DMS114 treated with DMSO at 0.1 percent for 48 hours (cell line): Measurements from ENCODE around the gene LILRA5.
"Not testable (repeated sequence)": the region's sequence is repeated elsewhere in the genome, so short reads cannot be mapped to it uniquely, and the experiment has no call there.

Experiments used
- DNase-seq: peaks from one replicate; lab custom pipeline; 2025; ENCODE audit not compliant: unreplicated experiment; lab: John Stamatoyannopoulos, UW

LILRA5 gene

DNA sequence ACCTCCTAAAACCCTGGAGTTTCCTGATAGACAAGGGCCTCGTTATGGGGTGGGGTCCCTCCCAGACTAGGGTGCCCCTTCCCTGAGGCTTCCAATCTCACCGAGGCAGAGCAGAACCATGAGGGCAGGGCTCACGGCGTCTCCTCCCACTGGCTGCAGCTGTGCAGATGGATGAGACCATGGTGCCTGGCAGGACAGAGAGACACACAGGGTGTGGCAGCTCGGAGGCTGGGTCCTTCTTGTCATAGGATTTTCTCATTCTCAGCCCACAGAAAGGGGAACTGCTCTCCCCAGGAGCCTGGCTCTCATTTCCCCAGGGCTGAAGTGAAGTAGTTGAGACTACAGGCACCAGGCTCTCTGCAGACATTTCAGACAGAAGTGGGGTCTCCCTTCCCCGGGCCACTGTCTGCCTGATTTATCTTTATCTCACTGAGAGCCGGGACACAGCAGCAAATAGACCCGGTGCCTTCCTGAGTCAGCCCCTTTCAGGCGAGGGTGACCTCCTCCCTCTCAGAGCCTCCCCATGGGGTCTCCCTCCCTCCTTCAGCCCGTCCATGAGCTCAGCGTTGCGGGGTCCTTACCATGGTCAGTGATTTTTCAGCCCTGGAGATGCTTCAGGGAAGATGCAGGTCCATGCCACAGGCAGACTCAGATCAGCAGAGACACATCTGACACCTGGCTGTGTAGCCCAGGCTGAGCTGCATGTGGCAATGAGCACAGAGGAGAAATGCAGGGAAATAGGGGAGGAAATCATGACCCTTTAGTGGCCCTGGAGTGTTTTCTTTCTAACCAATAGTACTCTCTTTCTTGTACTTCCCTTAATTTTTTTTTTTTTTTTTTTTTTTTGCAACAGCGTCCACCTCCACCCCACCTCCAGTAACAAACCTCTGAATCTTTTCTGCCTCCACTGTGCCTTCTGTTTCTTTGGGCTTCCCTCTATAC, at the start of gene LILRA5:
TSS of gene LILRA5 (minus strand) at position 731 of the 942 bp plus-strand sequence. CDS start at position 584, 147 bp downstream.
- no peak for DNase-seq

DNA sequence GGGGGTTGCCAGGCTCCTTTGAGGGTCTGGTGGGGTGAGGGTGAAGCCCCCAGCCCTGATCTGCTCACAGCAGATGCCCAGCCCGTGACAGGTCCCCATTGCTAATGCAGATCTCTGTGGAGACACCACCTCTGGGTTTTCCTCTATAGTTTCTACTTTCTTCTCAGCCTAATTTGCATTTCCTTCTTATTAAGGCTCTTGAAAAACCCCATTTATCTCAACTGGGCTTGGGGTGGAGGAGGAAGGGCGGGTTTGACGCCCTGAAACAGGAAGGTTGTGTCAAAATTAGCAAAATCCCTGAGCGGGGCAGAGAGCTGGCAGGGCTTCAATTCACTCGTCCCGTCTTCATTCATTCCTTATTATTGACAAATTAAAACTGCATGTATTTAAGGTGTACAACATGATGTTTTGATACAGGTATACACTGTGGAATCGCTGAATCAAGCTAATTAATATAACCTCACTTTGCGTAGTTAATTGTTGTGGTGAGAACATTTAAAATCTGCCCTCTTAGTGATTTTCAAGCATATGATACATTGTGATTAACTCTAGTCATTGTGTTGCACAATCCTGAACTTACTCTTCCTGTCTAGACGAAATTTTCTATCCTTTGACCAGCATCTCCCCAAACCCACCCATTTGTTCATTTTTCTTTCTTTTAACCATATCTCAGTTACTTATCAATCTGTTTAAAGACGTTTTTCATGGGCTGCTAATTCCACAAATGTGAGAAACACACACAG, 48.9 kb upstream of the LILRA5 start:
- not testable (repeated sequence) for DNase-seq

DNA sequence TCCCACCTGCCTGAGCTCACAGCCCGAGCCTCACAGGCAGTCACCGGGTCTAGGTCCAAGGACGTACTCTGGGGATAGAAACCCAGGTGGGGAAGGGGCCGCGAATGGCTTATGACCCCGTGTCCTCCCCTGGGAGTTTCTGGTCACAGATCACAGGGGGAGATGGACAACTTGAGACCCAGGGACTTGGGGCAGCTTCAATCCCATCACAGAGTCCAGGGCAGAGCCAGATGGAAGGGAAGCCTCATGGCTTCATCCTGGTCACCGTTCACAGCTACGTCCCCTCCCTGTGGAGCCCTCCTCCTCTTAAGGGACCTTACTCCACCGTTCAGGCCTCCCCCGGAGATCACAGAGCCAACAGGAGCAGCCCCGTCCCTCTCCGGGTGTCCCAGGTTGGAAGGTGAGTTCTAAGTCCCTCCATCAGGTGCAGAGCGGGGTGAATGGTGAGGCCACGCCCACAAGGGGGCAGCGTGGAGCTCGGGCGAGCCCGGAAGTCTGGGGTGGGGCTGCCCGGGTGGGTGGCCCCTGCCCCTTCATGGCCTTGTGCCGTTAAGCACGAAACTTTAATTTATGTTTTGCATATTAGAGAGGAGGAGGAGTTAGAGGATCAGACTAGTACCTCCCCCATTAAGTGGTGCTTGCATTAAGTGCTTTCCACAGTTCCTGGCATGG, 46.3 kb upstream of the LILRA5 start:
- not testable (repeated sequence) for DNase-seq

DNA sequence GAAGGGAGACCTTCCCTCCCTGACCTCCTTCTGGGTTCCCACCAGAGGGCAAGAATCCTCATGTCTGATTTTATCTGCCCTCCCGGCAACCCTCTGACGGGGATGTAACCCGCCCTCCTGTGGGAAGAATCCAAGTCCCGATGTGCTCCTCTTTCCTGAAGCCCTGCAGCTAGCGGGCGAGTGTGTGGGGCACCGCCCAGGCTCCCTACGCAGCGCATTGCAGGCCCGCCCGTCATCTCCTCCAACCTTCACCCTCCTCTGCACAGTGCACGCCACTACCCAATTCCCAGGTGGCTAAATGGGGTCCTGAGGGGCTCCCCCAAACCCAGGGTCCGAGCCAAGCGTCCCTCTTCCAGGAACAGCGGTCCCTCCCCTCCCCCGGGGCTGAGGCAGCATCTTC, 44.4 kb upstream of the LILRA5 start:
- no peak for DNase-seq

DNA sequence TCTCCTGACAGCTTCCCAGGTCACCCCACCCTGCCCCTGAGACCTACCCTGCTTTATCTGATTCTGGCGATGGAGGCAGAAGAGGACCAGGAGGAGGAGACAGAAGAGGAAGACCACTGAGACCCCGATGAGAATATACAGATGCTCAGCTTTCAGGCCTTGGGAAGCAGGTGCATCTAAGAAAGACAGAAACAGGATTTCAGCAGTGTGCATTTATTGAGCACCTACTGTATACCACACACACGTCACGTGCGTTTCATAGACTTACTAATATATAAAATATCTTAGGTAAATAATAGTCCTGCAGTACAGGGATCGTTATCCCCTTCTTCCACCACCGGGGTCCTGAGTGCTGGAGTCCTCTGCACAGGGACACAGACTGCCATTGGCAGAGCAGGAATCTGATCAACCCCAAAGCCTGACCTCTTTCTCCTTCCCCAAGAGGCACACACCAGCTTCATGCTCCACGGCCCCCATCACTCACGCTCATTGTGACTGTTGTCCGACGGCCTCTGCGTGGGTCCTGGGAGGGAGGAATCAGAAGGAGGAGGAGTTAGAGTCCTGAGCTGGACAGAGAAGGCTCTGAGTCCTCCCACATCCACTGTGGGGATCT, 43.6 kb upstream of the LILRA5 start:
- DNase-seq: no peak

DNA sequence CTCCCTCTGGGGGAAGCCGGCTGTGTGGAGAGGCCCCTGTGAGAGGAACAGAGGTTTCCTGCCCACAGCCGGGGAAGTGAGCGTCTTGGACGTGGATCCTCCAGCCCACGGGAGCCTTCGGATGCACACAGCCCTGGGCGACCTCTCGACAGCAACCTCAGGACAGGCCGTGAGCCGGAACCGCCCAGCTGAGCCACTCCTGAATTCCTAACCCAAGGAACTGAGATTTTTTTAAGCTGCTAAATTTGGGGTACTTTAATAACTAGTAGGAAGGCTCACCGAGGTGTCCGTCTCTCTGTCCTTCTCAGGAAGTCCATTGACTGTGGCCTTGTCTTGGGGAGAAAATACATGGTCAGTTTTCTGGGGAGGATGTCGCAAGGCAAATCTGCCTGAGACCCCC, 42.7 kb upstream of the LILRA5 start:
- DNase-seq: no peak

DNA sequence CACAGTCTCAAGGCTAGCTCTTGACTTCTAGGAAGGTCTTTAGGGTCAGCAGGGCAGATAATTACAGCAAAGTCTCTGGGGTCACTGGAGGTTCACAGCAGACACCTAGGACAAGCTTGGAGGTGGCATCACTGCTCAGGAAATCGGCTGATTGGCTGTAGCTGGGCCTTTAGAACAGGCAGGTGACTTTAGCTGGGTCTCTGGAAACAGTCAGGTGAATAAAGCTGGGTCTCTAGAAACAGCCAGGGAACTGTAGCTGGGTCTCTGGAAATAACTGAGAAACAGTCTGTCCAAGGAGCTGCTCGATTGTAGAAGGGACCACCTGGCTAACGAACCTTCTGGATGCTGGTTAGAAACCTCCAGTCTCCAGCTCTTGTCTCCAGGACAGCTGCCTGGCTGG, 41.8 kb upstream of the LILRA5 start:
- no peak for DNase-seq

DNA sequence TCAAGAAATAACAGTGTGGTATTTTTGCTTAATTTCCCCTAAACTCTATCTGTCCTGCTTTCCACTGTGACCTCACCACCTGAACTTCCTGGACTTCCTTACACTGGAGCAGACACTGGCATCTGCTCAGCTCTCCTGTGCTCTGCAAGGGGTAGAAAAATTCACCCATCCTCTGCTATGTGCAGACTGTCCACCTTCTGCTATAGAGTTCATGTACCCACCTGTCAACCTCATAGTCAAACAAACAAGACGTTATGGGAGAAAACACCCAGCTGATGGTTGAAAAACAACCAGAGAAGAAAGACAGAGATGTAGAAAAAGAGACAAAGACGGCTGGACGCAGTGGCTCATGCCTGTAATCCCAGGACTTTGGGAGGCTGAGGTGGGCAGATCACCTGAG, 39.6 kb upstream of the LILRA5 start:
- DNase-seq: no peak

DNA sequence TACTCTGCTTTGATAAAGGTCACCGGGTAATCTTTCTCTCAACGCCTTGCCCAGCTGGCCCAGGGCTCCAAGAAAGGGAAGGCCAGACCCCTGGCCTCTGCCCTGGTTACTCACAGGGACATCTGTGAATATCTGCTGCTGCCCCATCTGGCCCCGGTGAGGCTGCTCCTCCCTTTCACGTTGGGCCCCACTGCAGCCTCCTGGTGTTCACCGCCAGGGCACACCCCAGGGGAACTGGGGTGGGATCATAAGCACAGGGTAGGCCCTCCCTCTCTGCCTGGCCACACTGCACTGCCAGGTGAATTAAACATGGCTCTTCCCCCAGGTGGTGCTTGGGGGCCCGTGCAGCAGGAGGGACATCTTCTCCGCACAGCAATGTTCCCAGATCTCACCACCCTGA, 39.1 kb upstream of the LILRA5 start:
- DNase-seq: no peak

DNA sequence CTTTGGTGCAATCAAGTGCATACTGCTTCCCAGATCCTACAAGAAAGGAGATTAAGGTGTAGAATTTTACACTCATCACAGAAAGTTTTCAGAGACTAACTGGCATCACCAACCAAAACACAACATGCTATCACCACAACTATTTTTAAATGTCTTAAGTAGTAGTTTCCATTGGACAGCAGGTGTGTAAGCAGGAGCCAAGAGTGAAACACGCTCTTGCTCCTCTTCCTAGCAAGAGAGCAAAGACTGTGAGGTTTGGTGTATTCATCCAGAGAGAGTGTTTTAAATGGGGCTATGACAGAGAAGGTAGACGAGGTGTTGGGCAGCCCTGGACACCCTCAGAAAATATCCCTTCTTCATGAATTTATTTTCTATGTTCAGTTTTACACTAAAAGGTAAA, 38.5 kb upstream of the LILRA5 start:
- no peak for DNase-seq

DNA sequence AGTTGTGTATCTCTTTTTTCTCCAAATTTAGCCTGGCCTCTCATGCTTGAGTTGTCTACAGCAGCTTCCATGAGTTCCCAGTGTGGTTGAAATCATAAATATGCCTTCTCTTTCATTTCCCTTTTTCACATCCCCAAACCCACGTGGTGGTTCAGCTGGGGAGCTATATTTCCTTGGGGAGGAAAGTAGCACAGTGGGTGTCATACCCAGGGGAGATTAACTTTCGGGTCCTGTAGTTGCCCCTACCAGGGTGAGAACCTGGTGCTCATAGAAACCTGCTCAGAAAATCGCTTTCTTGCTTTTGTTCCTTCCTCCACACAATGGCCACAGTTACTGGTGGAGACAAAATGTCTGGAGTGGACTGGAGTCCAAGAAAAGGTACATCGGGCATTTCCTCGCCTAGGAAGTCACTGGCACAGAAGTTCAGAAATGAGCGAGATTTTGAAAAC, 33.0 kb upstream of the LILRA5 start:
- DNase-seq: no peak

DNA sequence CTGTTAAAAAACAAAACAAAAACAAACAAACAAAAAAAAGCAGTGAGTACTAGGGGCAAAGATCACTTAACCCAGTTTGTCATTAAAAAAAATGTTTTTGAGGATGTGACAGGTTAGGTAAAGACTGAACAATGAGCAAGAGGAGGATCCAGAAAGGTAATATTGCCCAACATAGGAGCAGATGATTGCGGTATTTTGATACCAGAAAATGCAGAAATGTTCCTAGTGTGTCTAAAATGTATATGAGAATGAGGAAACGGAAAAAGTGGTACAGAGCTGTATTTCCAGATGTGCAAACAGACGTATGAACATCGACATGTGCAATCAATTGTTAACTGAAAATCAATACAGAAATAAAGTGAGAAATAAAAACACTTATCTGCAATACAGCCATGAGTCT, 30.9 kb upstream of the LILRA5 start:
- no peak for DNase-seq

DNA sequence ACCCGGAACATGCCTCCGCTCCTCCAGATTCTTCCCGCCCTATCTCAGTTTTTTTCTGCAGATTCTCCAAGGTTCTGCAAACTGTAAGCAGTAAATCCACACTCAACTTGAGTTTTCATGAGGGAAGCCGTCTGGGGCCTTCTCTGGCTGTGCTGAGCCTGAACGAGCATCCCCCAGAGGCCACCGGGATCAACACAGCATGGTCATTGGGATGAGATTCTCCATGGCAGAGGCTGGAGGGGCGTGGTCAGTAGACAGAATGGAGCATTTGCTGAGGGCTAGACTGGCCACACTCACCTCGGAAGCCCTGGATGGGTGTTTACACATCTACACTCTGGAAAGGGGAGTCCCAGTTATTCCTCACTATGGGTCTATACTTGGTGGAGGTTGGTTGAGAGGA, 28.3 kb upstream of the LILRA5 start:
- no peak for DNase-seq

DNA sequence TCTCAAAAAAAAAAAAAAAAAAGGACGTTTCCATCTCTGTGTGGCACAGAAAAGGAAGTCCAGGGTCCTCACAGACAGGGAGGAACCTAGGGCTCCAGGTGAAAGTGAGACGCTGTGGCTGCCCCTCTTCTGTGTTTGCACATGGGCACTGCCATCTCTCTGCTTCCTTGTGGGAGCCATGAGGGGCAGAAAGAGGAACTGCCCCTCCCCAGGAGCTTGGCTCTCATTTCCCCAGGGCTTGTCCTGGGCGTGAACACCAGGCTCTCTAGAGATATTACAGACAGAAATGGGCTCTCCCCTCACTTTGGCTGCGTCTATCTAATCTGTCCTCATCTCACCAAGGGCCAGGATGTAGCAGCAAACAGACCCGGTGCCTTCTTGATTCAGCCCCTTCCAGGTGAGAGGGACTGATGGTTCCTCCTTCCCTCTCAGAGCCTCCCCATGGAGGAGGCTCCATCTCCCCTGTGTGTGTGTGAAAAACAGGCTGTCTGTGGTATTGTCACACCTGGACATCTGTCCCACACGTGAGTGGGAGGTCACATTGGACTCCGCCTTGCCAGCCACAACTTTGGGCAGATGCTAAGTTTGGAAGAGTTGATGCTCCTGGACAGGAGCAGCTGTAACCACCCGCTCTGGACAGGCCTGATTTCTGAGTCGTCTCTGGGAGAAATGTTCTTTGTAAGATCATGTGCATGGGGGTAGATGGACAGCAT, 26.8 kb upstream of the LILRA5 start:
- no peak for DNase-seq

DNA sequence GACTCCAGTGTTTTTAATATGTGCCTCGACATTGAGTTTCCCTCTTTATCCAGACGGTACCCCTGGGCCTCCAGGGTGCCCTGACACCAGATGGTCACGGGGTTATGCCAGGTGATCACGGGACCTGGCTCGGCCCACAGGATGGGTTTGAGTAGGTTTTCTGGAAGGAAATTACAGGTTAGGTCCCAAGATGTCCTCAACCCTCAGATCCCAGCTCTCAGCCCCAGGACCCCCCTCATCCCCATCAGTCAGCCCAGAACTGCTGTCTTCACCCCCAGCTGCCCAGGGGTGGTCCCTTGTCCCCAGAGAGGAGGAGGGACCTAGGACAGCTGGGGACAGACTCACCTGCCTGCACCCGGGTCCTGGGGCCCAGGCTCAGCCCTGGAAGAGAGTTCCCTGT, 25.6 kb upstream of the LILRA5 start:
- DNase-seq: no peak

DNA sequence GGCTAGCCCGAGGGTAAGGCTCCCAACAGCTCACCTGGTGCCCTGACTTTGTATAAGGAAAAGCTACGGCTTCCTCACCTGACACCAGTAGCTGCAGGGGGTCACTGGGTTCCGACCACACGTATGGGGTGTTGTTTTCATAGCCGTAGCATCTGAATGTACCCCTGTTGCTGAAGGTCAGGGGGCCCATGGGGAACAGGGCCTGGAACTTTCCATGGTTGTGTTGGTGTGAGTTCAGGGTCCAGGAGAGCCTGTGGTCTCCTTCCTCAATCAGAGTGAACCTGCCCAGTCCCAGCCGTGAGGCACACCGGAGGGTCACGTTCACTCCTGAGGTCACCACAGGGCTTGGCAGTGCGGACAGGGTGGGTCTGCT, 24.9 kb upstream of the LILRA5 start:
- no peak for DNase-seq

DNA sequence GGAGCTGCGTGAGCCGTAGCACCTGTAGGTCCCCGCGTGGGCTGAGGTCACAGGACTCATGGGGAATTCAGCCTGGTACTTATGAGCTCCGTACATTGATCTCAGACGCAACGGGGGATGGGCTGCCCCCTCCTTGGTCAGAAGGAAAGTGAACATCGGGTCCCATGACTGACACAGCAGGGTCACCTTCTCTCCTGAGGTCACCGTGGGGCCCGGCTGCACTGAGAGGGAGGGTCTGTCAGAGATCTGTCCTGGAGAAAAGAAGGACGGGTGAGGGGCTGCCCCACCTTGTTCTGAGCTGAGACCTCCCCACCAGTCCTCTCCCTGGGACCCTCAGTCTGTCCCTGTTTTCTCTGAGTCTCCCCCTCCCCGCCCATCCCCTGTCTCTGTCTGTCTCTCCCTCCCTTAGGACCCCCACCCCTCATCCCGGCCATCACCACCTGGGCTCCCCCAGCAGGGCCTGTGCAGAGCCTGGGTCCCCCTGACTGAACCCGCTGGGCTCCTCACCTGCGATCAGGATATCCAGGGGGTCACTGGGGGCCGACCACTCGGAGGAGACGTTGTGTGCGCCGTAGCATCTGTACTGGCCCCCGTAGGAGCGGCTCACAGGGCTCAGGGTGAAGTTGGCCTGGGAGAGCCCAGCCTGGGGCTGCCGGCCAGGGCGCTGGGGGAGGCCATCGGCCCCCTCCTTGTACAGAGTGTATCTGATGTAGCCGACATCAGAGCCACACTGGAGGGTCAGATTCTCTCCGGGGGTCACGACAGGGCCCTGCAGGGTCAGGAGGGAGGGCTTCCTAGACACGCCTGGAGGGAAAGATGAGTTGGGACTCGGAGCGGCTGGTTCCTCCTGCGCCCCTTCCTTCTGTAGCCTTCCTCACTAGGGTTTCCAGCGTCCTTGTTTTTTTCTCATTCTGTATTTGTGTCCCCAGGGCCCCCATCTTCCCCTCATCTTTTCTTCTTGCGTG, 24.2 kb upstream of the LILRA5 start:
- DNase-seq: no peak

DNA sequence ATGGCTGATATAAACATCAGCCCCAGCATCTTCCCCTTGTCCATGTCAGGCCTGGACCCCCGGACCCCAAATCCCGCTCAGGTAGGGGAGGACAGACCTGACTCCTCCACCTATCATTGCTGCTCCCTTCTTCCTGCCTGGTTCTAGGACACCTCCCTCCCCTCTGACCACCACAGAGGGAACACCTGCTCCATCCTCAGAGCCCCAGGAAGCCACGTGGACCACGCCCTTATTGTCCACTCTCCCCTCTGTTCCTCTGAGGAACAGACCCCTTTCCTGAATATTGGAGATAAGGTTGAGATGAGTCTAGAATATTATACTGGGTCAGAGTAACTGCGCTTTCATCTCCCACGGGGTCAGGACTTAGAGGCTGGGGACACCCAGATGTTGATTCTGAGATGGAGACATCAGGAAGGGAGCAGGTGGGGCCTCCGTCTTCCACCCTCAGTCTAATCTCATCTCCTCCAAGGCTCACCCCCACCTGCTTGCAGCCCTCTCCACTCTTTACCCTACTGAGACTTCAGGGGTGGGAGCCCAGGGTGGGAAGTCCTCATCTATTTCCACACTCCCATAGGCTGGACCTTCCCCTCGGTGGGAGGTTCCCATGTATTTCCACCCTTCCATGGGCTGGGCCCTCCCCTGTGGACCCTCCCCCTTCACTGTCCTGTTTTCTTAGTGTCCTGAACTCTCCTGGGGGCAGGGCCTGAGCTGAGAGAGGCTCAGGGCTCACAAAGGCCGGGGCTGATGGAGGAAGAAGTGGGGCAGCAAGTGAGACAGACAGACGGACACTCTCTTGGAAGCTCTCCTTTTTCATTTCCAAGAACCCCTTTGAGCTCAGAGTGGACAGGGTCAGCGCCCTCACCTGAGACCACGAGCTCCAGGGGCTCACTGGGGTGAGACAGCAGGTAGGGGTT, 23.3 kb upstream of the LILRA5 start:
- DNase-seq: no peak
